Upper lobe of left lung (tissue), 6 donors: Measurements from ENCODE around the gene CCL28. TPM values are rescaled to one million over a fixed set of nuclear protein-coding genes. Genes with fewer than 3 reads are reported as not detected.
A peak's percentile ranks its signal among the peaks of the same experiment; 100 is the strongest.

Experiments
- ATAC-seq, 2 donors: fragments of 200-7000 bp; cut with Tn5 transposase; one replicate each; pipeline ENCODE4 v1.9.1; 2022; ENCODE audit warnings: mild to moderate bottlenecking in 2 of 2, moderate library complexity in 2 of 2; ENCODE audit not compliant: low FRiP score in 2 of 2
- DNase-seq, 2 donors: peaks; one replicate each; pipeline ENCODE4 v3.0.0-alpha.2; 2019 to 2020
- H3K27ac ChIP-seq, 4 donors: fragments of 200-600 bp; sonication (generic); one replicate each; pipeline ENCODE4 v1.5.1; 2016 to 2019
- H3K27me3 ChIP-seq, 4 donors: fragments of 200-600 bp; sonication (generic); one replicate each; pipeline ENCODE4 v1.5.1; 2017 to 2019
- H3K36me3 ChIP-seq, 4 donors: fragments of 200-600 bp; sonication (generic); one replicate each; pipeline ENCODE4 v1.5.1; 2016 to 2019
- H3K4me1 ChIP-seq, 4 donors: fragments of 200-600 bp; sonication (generic); one replicate each; pipeline ENCODE4 v1.5.1; 2018 to 2019
- H3K4me3 ChIP-seq, 4 donors: fragments of 200-600 bp; sonication (generic); one replicate each; pipeline ENCODE4 v1.5.1; 2017 to 2019; ENCODE audit warnings: mild to moderate bottlenecking in 2 of 4, moderate library complexity in 1 of 4
- H3K9me3 ChIP-seq, 4 donors: fragments of 200-600 bp; sonication (generic); one replicate each; pipeline ENCODE4 v1.5.1; 2018 to 2019
- CTCF ChIP-seq, 6 experiments: fragments of 450-650 bp in 4 of 6; fragments of 200-600 bp in 2 of 6; sonication (generic) in 2 of 6; IDR thresholded peaks; one replicate each; pipeline ENCODE4 v1.5.1; 2016 to 2019; ENCODE audit warnings: antibody characterized with exemption in 6 of 6
- EP300 ChIP-seq, 4 donors: sonication (generic); formaldehyde crosslinking; IDR thresholded peaks; one replicate each; pipeline ENCODE4 v1.5.1; 2017; ENCODE audit warnings: antibody characterized with exemption in 4 of 4, control low read depth in 2 of 4
- POLR2A ChIP-seq, 4 donors: fragments of 450-650 bp; IDR thresholded peaks; one replicate each; pipeline ENCODE4 v1.5.1; 2016 to 2017; ENCODE audit warnings: antibody characterized with exemption in 4 of 4, mild to moderate bottlenecking in 2 of 4
- POLR2AphosphoS5 ChIP-seq, 2 donors: sonication (generic); formaldehyde crosslinking; IDR thresholded peaks; one replicate each; pipeline ENCODE4 v1.5.1; 2017; ENCODE audit warnings: antibody characterized with exemption in 2 of 2
- WGBS, 2 donors: methylation state at CpG; one replicate each; pipeline ENCODE4 v1.1.5; 2017 to 2018; 5-methylcytosine and 5-hydroxymethylcytosine counted together
- total RNA-seq, 6 donors: library from RNA; depleted of rRNA in 4 of 6; stranded (reverse); fragments of >200 nt in 4 of 6; gene quantifications; one replicate each; pipeline versions ENCODE4 v1.1.0 to v1.2.1, GENCODE V29; 2016 to 2021
- donor health status: DM: no; HTN: no; CAD: no; lungs with moderate emphysema.
- donor health status: DM: no; HTN: yes; CAD: no; lungs with severe emphysema.

Gene CCL28
- total RNA-seq, 6 donors from 2014 or later, result 1.1 to 9.4 (median 6.0) TPM

- H3K9me3 ChIP-seq, result peaks cover 0 to 11% (median 0%) of the 10 kb centered on the region in 4 donors
- H3K27ac ChIP-seq, result no peak overlapping the region
- no peaks in the 10 kb centered on the region for H3K4me1 ChIP-seq
- no peaks in the 10 kb centered on the region for H3K27me3 ChIP-seq
- ATAC-seq (no peak), DNase-seq (no peak)
- 38 to 73% methylated on average over 2 of the region's 2 CpGs for WGBS, 2 donors
- H3K4me3 ChIP-seq, result no peak overlapping the region
- H3K36me3 ChIP-seq, result no peaks in the 10 kb centered on the region
- TF ChIP-seq POLR2A (IDR thresholded peaks at IDR 0.05) (no peak), CTCF (IDR thresholded peaks at IDR 0.05) (no peak), EP300 (IDR thresholded peaks at IDR 0.05) (no peak), POLR2AphosphoS5 (IDR thresholded peaks at IDR 0.05) (no peak)
Observed at GRCh38 chr5:43363445-43364152, 48.6 kb downstream of the CCL28 start.

- TF ChIP-seq EP300 (IDR thresholded peaks at IDR 0.05) (no peak), POLR2A (IDR thresholded peaks at IDR 0.05) (no peak), CTCF (IDR thresholded peaks at IDR 0.05) (no peak), POLR2AphosphoS5 (IDR thresholded peaks at IDR 0.05) (no peak)
- DNase-seq, result no peak
- no peak overlapping the region for H3K27ac ChIP-seq
- no peak for ATAC-seq
- peaks cover 0 to 11% (median 0%) of the 10 kb centered on the region in 4 donors for H3K9me3 ChIP-seq
- no peaks in the 10 kb centered on the region for H3K27me3 ChIP-seq
- H3K36me3 ChIP-seq, result no peaks in the 10 kb centered on the region
- 84 to 90% methylated on average over 3 of the region's 3 CpGs for WGBS, 2 donors
- no peak overlapping the region for H3K4me3 ChIP-seq
- no peaks in the 10 kb centered on the region for H3K4me1 ChIP-seq
Observed at GRCh38 chr5:43362725-43363435, 49.3 kb downstream of the CCL28 start.

GRCh38 chr5:43358726-43359125 is 53.5 kb downstream of the CCL28 start:
- H3K4me3 ChIP-seq, result no peak overlapping the region
- H3K4me1 ChIP-seq, result no peaks in the 10 kb centered on the region
- H3K27me3 ChIP-seq, result no peaks in the 10 kb centered on the region
- ATAC-seq (no peak), DNase-seq (no peak)
- H3K27ac ChIP-seq, result no peak overlapping the region
- H3K9me3 ChIP-seq, result peaks cover 0 to 11% (median 0%) of the 10 kb centered on the region in 4 donors
- TF ChIP-seq CTCF (IDR thresholded peaks at IDR 0.05) (no peak), POLR2AphosphoS5 (IDR thresholded peaks at IDR 0.05) (no peak), EP300 (IDR thresholded peaks at IDR 0.05) (no peak)
- no peaks in the 10 kb centered on the region for H3K36me3 ChIP-seq

GRCh38 chr5:43358301-43358700 is 53.9 kb downstream of the CCL28 start:
- 26 to 52% methylated on average over 3 of the region's 3 CpGs for WGBS, 2 donors
- ATAC-seq (no peak), DNase-seq (no peak)
- Histone ChIP-seq H3K36me3 (no peaks in the 10 kb centered on the region), H3K27ac (peak overlapping the region in 1 of 4 donors; percentile 53), H3K9me3 (peaks cover 0 to 11% (median 0%) of the 10 kb centered on the region in 4 donors), H3K27me3 (no peaks in the 10 kb centered on the region), H3K4me3 (no peak overlapping the region), H3K4me1 (no peaks in the 10 kb centered on the region)
- no peak for TF ChIP-seq POLR2AphosphoS5 (IDR thresholded peaks at IDR 0.05)
- no peak for TF ChIP-seq EP300 (IDR thresholded peaks at IDR 0.05)
- TF ChIP-seq CTCF (IDR thresholded peaks at IDR 0.05), result no peak
- TF ChIP-seq POLR2A (IDR thresholded peaks at IDR 0.05), result no peak
